ENCODE measurements around the gene COX11. TPM values are rescaled to one million over a fixed set of nuclear protein-coding genes. Genes with fewer than 3 reads are reported as not detected.
A peak's percentile ranks its signal among the peaks of the same experiment; 100 is the strongest.

COX11 gene
- polyA plus RNA-seq, 6 donors from 2014 or later: 49.1 to 72.2 (median 59.1) TPM

DNA sequence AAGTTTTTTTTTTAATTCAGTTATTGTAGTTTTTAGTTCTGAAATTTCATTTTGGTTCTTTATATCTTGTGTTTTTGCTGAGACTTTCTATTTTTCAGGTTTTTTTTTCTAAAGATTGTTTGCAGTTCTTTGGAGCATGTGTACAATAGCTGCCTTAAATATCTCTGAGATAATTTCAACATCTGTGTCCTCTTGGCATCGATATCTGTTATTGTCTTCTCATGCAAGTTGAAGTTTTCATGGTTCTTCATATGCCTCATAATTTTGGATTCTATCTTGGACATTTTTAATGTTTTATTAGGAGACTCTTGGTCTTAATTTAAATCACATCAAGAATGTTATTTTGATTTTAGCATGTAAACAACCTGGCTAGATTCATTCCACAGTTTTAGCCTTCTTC, 22.8 kb downstream of the COX11 start:
- DNase-seq (no peak), ATAC-seq (ENCODE audit: low read depth in 2 of 2) (no peak)
- Mint-ChIP-seq H3K36me3 (no peaks in the 10 kb centered on the region), H3K4me3 (no peak overlapping the region), H3K27ac (no peak overlapping the region), H3K4me1 (no peaks in the 10 kb centered on the region), H3K27me3 (peaks cover 0 to 16% (median 6%) of the 10 kb centered on the region in 3 donors), H3K9me3 (no peaks in the 10 kb centered on the region)

DNA sequence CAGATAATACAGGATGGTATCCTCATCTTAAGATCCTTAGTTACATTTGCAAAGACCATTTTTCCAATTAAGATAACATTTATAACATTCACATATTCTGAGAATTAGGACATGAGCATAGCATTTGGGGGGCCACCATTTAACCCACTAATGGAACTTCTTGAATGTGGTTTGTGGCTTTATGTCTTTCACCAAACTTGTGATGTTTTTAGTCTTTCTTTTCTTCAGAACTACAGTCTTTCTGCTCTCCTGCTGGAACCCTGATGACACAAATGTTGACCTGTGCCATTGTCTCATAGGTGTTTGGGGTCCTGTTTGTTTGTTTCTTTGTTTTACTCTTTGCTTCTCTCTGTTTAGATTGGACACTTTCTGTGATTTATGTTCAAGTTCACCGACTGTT, 23.2 kb downstream of the COX11 start:
- H3K27ac Mint-ChIP-seq: no peak overlapping the region
- DNase-seq (no peak), ATAC-seq (ENCODE audit: low read depth in 2 of 2) (no peak)
- H3K36me3 Mint-ChIP-seq: no peaks in the 10 kb centered on the region
- H3K4me3 Mint-ChIP-seq: no peak overlapping the region
- peaks cover 0 to 16% (median 6%) of the 10 kb centered on the region in 3 donors for H3K27me3 Mint-ChIP-seq
- no peaks in the 10 kb centered on the region for H3K9me3 Mint-ChIP-seq
- H3K4me1 Mint-ChIP-seq: no peaks in the 10 kb centered on the region

DNA sequence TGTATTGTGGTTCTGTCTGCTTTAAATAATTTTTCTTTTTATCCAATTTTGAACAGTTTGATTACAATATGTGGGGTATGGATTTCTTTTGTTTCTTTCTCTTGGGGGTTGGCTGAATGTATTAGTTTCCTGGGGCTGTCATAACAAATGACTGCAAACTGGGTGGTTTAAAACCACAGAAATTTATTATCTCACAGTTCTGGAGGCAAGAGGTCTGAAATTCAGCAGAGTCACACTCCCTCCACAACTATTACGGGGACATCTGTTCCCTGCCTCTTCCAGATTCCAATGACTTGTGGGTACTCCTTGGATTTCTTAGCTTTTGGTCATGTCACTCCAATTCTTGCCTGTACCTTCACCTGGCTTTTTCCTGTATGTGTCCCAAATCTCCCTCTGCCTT, 23.7 kb downstream of the COX11 start:
- H3K27me3 Mint-ChIP-seq: peaks cover 0 to 16% (median 6%) of the 10 kb centered on the region in 3 donors
- DNase-seq (no peak), ATAC-seq (ENCODE audit: low read depth in 2 of 2) (no peak)
- no peaks in the 10 kb centered on the region for H3K9me3 Mint-ChIP-seq
- H3K4me1 Mint-ChIP-seq: no peaks in the 10 kb centered on the region
- H3K4me3 Mint-ChIP-seq: no peak overlapping the region
- H3K36me3 Mint-ChIP-seq: no peaks in the 10 kb centered on the region
- H3K27ac Mint-ChIP-seq: no peak overlapping the region

DNA sequence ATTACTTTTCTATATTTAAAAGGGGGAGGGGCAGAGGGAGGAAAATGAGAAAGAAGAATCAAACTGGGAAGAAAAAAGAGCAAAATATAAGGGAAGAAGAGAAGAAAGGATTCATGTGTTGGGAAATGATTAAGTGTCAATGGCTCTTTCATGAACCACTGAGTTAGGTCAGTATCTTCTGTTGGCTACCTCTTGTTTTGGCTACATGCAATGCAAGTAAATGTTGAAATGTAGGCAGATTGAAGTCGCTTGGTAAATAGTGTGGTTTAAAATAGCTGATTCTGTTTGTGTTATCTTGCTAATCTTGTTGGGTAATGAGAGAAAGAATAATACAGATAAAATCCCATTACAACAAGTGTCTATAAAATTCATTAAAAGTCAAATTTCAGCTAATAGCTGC, 27.2 kb downstream of the COX11 start:
- no peak for ATAC-seq (ENCODE audit: low read depth in 2 of 2)
- Mint-ChIP-seq H3K36me3 (no peaks in the 10 kb centered on the region), H3K4me1 (no peaks in the 10 kb centered on the region), H3K27me3 (peaks cover 0 to 7% (median 0%) of the 10 kb centered on the region in 3 donors), H3K4me3 (no peak overlapping the region), H3K27ac (no peak overlapping the region), H3K9me3 (no peaks in the 10 kb centered on the region)
- no peak for DNase-seq

DNA sequence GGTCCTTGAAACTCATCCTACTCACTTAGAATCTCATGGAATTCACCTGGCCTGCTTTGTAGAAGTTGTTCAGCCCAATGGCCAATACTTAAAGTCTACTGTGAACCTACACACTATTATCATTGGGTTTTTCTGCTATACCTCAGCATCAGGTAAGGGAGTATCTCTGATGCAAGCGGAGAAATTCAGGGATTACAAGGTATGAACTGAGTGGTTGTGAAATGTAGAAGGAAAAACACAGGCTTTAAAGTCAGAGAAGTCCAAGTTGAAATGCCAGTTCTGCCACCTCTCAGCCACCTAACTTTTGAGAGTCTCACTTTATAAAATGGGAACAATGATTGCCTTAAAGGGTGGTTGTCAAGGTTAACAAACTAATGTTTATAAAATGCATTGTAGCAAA, 31.0 kb downstream of the COX11 start:
- Mint-ChIP-seq H3K4me3 (no peak overlapping the region), H3K27me3 (peaks cover 0 to 4% (median 0%) of the 10 kb centered on the region in 3 donors), H3K9me3 (no peaks in the 10 kb centered on the region), H3K36me3 (no peaks in the 10 kb centered on the region), H3K27ac (no peak overlapping the region), H3K4me1 (no peaks in the 10 kb centered on the region)
- DNase-seq (no peak), ATAC-seq (ENCODE audit: low read depth in 2 of 2) (no peak)

DNA sequence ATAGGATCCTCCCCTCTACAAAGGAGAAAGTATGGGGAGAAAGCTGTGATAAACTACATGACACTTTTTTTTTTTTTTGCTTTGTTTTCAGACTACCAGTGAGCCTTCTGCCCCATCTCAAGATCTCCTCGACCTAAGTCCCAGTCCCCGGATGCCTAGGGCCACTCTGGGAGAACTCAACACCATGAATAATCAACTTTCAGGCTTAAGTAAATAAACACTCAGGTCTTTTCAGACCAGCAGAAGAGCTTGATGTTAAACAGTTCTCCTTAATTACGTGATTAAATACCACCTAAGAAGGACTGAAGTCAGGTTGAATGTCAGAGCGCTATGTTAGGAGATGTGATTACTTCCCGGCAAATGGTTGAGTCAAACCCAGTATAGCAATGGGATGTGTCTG, 31.4 kb downstream of the COX11 start:
- H3K9me3 Mint-ChIP-seq: no peaks in the 10 kb centered on the region
- H3K36me3 Mint-ChIP-seq: no peaks in the 10 kb centered on the region
- ATAC-seq (ENCODE audit: low read depth in 2 of 2) (no peak), DNase-seq (no peak)
- peaks cover 0 to 4% (median 0%) of the 10 kb centered on the region in 3 donors for H3K27me3 Mint-ChIP-seq
- no peak overlapping the region for H3K4me3 Mint-ChIP-seq
- H3K27ac Mint-ChIP-seq: no peak overlapping the region
- H3K4me1 Mint-ChIP-seq: no peaks in the 10 kb centered on the region

DNA sequence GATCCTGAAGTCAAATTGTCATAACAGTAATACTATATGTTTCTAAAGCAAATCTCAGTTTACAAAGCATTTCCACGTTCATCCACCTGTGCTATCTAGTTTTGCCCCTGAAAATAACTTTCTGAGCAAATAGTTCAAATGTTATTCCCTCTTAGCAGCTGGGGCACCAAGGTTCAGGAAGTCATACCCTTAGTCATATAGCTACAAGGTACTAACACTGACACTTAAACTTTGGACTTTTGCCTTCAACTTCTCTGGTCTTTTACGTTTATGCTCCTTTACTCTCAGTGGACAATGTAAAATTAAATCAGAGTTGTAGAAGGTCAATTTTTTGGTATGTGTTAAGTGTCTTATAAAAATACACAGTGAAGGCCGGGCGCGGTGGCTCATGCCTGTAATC, 33.0 kb downstream of the COX11 start:
- Mint-ChIP-seq H3K4me1 (no peaks in the 10 kb centered on the region), H3K27ac (no peak overlapping the region), H3K9me3 (no peaks in the 10 kb centered on the region), H3K4me3 (no peak overlapping the region), H3K27me3 (peaks cover 0 to 4% (median 0%) of the 10 kb centered on the region in 3 donors), H3K36me3 (no peaks in the 10 kb centered on the region)
- ATAC-seq (ENCODE audit: low read depth in 2 of 2) (no peak), DNase-seq (no peak)

DNA sequence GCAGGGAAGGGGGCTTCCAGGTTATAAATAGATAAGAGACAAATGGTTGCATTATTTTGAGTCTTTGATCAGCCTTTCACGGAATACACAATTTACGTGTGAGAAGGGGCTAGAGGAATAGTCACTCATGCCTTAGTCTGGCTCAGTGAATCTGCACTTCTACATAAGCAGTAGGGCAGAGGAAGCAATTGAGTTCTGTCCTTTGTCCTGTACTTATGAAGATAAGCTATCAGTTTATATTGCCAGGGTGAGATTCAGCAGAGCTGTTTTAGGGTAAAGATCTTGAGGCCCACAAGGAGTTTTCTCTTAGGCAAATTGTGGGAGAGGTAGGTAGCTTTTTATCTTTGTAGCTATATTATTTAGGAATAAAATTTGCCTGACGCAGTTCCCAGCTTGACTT, 34.5 kb downstream of the COX11 start:
- no peak overlapping the region for H3K27ac Mint-ChIP-seq
- no peaks in the 10 kb centered on the region for H3K36me3 Mint-ChIP-seq
- ATAC-seq (ENCODE audit: low read depth in 2 of 2) (no peak), DNase-seq (no peak)
- H3K4me3 Mint-ChIP-seq: no peak overlapping the region
- H3K4me1 Mint-ChIP-seq: no peaks in the 10 kb centered on the region
- H3K9me3 Mint-ChIP-seq: no peaks in the 10 kb centered on the region
- peaks cover 0 to 7% (median 0%) of the 10 kb centered on the region in 3 donors for H3K27me3 Mint-ChIP-seq

DNA sequence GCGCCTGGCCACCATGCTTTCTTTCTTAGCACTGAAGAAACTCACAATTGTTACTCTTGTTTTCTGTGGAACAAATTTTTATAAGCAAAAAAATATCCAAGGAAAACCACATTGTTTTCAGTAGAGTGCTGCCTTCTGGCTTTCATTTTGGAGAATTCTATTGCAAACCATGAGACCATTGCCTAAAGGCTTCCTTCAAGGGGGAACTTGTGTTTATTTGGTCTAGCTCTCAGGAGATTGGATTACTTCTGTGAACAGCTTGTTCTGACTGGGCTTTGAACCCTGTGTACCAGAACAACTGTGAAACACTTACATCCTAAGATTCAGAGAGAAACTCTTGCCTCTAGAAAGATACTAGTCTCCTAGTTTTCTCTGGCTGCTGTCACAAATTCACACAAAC, 35.7 kb downstream of the COX11 start:
- no peak for DNase-seq
- ATAC-seq (ENCODE audit: low read depth in 2 of 2): no peak
- Mint-ChIP-seq H3K27me3 (peaks cover 0 to 7% (median 0%) of the 10 kb centered on the region in 3 donors), H3K4me1 (no peaks in the 10 kb centered on the region), H3K9me3 (no peaks in the 10 kb centered on the region), H3K4me3 (no peak overlapping the region), H3K36me3 (no peaks in the 10 kb centered on the region), H3K27ac (no peak overlapping the region)

DNA sequence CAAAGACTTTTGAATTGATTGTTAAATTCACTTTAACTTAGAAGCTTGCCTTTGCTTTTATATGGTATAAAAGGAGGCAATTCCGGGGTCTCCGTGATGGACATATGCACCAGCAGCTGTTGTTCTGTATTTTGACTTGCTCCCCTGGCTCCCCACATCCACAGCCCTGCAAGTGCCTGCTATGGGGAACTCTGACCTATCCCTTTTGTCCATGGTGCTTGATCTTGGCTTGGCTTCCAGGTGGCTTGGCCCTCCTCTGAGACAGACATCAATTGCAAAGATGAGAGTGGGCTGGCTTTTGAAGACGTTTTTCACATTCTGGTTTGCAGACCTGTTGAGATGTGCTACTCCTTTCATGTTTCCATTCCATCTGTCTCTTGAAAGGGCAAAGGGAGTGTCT, 40.9 kb downstream of the COX11 start:
- no peak overlapping the region for H3K4me3 Mint-ChIP-seq
- no peaks in the 10 kb centered on the region for H3K36me3 Mint-ChIP-seq
- no peak overlapping the region for H3K27ac Mint-ChIP-seq
- no peak for DNase-seq
- no peaks in the 10 kb centered on the region for H3K4me1 Mint-ChIP-seq
- H3K9me3 Mint-ChIP-seq: no peaks in the 10 kb centered on the region
- ATAC-seq (ENCODE audit: low read depth in 2 of 2): no peak
- peaks cover 3 to 6% (median 5%) of the 10 kb centered on the region in 3 donors for H3K27me3 Mint-ChIP-seq

DNA sequence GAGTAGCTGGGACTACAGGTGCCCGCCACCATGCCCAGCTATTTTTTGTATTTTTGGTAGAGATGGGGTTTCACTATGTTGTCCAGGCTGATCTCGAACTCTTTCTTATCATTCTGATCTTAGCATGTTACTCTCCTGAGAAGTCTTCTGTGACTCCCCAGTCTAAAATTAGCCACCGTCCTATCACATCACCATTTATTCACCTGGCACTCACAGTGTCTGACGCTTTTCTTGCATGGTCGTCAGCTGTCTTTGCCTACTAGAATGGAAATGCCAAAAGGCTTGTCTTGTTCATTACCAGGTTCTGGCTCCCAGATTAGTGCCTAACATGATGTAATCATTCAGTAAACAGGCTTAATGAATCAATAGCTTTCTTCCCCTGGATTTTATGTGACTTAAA, 44.0 kb downstream of the COX11 start:
- H3K9me3 Mint-ChIP-seq: no peaks in the 10 kb centered on the region
- H3K4me1 Mint-ChIP-seq: no peaks in the 10 kb centered on the region
- no peak for DNase-seq
- H3K36me3 Mint-ChIP-seq: no peaks in the 10 kb centered on the region
- H3K4me3 Mint-ChIP-seq: no peak overlapping the region
- peak overlapping the region in 1 of 6 donors; percentile 6 for H3K27ac Mint-ChIP-seq
- peaks cover 0 to 6% (median 5%) of the 10 kb centered on the region in 3 donors for H3K27me3 Mint-ChIP-seq
- no peak for ATAC-seq (ENCODE audit: low read depth in 2 of 2)

DNA sequence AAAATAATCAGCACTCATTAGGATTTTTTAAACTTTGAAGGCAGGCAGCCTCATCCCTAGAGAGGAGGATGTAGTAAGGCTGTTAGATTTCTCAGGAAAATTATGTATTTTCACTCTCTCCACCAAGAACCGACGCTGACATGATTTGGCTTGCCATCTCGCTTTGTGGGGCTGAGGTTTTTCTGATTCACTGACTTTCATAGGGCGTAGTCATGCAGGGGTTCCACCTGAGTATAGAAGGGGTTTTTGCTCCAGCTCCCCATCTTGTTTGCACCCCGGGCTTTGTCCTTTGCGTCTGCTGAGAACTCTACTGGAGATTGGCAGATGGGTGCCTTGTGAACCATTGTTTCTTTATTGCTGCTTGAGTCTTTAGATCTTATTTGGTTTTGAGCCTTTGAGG, 47.6 kb downstream of the COX11 start:
- peaks cover 0 to 10% of the 10 kb centered on the region in 2 donors for H3K36me3 Mint-ChIP-seq
- H3K27me3 Mint-ChIP-seq: peaks cover 0 to 6% (median 5%) of the 10 kb centered on the region in 3 donors
- H3K27ac Mint-ChIP-seq: no peak overlapping the region
- no peak for ATAC-seq (ENCODE audit: low read depth in 2 of 2)
- peaks cover 2 to 27% (median 18%) of the 10 kb centered on the region in 7 donors for H3K9me3 Mint-ChIP-seq
- no peaks in the 10 kb centered on the region for H3K4me1 Mint-ChIP-seq
- H3K4me3 Mint-ChIP-seq: no peak overlapping the region
- no peak for DNase-seq

DNA sequence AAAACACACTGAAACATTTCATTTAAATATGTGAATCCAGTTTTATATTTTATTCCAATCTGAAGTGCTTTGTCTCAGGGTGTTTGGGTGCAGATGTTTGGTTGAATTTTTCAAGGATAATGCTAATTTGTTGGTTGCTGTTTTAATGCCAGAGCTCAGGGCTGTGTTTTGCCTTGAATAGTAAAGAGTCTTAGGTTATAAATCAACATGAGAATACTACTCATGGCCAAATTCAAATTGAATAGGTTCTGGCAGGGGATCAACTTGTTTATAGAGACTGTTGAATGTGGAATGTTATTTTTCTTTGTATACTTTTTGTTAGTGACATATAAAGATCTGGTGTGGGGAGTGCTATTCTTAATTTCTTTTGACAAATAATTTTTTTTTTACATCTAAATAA, 49.0 kb downstream of the COX11 start:
- H3K27ac Mint-ChIP-seq: no peak overlapping the region
- H3K27me3 Mint-ChIP-seq: peaks cover 0 to 3% (median 1%) of the 10 kb centered on the region in 3 donors
- peaks cover 2 to 31% (median 18%) of the 10 kb centered on the region in 7 donors for H3K9me3 Mint-ChIP-seq
- no peak for DNase-seq
- no peaks in the 10 kb centered on the region for H3K4me1 Mint-ChIP-seq
- peaks cover 0 to 10% of the 10 kb centered on the region in 2 donors for H3K36me3 Mint-ChIP-seq
- no peak for ATAC-seq (ENCODE audit: low read depth in 2 of 2)
- H3K4me3 Mint-ChIP-seq: no peak overlapping the region

DNA sequence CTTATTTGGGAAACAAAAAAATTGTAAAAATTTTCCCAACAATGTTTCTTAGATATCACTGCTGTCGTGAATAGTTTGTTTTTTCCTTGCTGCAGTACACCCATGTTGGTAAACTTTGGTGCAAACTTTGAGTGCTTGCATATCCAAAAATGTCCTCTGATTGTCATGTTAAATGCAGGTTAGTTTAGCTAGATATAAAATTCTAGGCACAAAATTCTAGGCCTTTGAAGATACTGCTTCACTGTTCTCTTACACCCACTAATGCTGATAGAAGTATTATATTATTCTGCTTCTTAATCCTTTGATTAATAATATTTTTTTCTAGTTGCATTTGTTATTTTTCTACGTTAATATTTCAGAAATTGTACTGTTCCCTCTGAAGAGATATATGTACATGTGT, 51.7 kb downstream of the COX11 start:
- H3K4me1 Mint-ChIP-seq: no peaks in the 10 kb centered on the region
- H3K9me3 Mint-ChIP-seq: peaks cover 2 to 31% (median 18%) of the 10 kb centered on the region in 7 donors
- peaks cover 0 to 4% (median 0%) of the 10 kb centered on the region in 3 donors for H3K27me3 Mint-ChIP-seq
- ATAC-seq (ENCODE audit: low read depth in 2 of 2) (no peak), DNase-seq (no peak)
- no peak overlapping the region for H3K4me3 Mint-ChIP-seq
- peaks cover 0 to 10% of the 10 kb centered on the region in 2 donors for H3K36me3 Mint-ChIP-seq
- H3K27ac Mint-ChIP-seq: no peak overlapping the region

Measured in naive B cell (primary cell).